ENCODE measurements around the gene NEURL1B. TPM values are rescaled to one million over a fixed set of nuclear protein-coding genes. Genes with fewer than 3 reads are reported as not detected.

Gene NEURL1B
- total RNA-seq, 1 donor from 2014 or later = 9.8 TPM

DNA sequence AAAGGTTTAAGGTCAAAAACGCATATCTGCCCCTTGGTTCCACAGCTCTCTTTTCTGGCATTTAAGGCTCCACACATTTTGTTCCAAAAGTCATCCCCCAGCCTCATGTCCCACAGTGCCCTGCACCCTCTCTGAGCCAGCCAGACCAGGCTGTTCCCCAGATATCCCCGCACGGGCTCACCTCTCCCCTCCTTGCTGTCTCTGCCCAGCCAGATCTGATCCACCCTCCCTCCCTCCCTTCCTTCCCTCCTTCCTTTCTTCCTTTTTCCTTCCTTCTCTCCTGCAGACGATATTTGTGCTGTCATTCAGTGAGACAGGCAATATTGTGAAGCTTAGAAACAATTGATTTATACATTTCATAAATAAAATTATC lies 92.9 kb downstream of the NEURL1B start:
- TF ChIP-seq EZH2 (IDR thresholded peaks at IDR 0.05; ENCODE audit: insufficient read depth, low read length) = no peak
- TF ChIP-seq, protein P1, sequence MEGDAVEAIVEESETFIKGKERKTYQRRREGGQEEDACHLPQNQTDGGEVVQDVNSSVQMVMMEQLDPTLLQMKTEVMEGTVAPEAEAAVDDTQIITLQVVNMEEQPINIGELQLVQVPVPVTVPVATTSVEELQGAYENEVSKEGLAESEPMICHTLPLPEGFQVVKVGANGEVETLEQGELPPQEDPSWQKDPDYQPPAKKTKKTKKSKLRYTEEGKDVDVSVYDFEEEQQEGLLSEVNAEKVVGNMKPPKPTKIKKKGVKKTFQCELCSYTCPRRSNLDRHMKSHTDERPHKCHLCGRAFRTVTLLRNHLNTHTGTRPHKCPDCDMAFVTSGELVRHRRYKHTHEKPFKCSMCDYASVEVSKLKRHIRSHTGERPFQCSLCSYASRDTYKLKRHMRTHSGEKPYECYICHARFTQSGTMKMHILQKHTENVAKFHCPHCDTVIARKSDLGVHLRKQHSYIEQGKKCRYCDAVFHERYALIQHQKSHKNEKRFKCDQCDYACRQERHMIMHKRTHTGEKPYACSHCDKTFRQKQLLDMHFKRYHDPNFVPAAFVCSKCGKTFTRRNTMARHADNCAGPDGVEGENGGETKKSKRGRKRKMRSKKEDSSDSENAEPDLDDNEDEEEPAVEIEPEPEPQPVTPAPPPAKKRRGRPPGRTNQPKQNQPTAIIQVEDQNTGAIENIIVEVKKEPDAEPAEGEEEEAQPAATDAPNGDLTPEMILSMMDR (IDR thresholded peaks at IDR 0.05; ENCODE audit: insufficient read depth, low read depth, low read length) = no peak
- Mint-ChIP-seq H3K27ac (ENCODE audit: unreplicated experiment) (peak overlapping the region; percentile 98), H3K9me3 (ENCODE audit: unreplicated experiment) (no peaks in the 10 kb centered on the region), H3K4me3 (ENCODE audit: unreplicated experiment) (no peak overlapping the region), H3K4me1 (ENCODE audit: low read depth, unreplicated experiment) (peaks cover 16% of the 10 kb centered on the region), H3K36me3 (ENCODE audit: low read depth, unreplicated experiment) (no peaks in the 10 kb centered on the region), H3K27me3 (ENCODE audit: low read depth, unreplicated experiment) (peaks cover 5% of the 10 kb centered on the region)
- no peaks in the 10 kb centered on the region for H3K9me3 ChIP-seq (ENCODE audit: insufficient read depth, low read depth, low read length)
- H3K79me2 ChIP-seq (ENCODE audit: insufficient read depth, low read length) = no peaks in the 10 kb centered on the region
- H3K4me3 ChIP-seq (ENCODE audit: insufficient read depth, low read depth, low read length) = no peak overlapping the region
- no peaks in the 10 kb centered on the region for H3K36me3 ChIP-seq (ENCODE audit: insufficient read depth, low read length)
- peaks cover 19% of the 10 kb centered on the region for H3K4me1 ChIP-seq (ENCODE audit: insufficient read depth, low read length)
- DNase-seq (ENCODE audit: low read depth) = no peak
- no peaks in the 10 kb centered on the region for H3K27me3 ChIP-seq (ENCODE audit: insufficient read depth, low read length)
- peak overlapping the region; percentile 89 for H3K27ac ChIP-seq (ENCODE audit: low read depth, low read length)
- peak overlapping the region; percentile 76 for H3K9ac ChIP-seq (ENCODE audit: low read length)
- FAIRE-seq = no peak
- H4K20me1 ChIP-seq (ENCODE audit: insufficient read depth, low read length) = no peaks in the 10 kb centered on the region
- H2AFZ ChIP-seq (ENCODE audit: low read depth, low read length) = peak overlapping the region; percentile 14
- peak overlapping the region; percentile 48 for H3K4me2 ChIP-seq (ENCODE audit: low read length)

DNA sequence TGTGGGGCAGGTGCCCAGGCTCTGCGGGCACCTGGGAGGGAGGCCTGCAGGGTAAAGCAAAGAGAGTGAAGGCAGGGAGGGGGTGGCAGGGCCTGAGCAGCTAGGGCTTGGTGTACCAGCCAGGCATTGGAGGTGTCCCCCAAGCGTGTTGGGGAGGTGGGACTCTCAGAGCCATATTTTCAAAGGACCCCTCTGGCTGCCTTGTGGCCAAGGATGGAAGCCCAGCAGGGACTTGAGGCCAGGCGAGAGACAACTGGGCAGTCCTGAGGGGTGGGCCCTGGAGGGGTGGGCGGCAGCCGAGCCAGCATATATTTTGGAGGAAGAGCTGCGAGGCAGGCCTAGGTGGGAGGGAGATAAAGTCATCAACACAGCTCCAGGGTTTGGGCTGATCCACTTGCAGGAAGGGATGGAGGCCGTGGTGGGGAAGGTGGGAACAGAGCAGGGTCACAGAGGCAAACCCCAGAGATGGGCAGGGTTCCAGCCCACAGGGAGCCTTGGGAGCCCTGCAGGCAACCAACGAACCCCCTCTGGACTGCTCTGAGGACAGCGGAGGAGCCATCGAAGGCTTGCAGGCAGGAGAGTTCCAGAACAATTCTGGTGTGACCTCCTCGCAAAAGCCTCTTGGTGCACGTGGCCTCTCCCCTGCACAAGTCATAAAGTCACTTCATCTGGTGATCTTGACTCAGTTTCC lies 94.2 kb downstream of the NEURL1B start:
- Histone ChIP-seq H3K36me3 (ENCODE audit: insufficient read depth, low read length) (no peaks in the 10 kb centered on the region), H3K9ac (ENCODE audit: low read length) (no peak overlapping the region), H4K20me1 (ENCODE audit: insufficient read depth, low read length) (no peaks in the 10 kb centered on the region), H3K4me1 (ENCODE audit: insufficient read depth, low read length) (peaks cover 19% of the 10 kb centered on the region), H3K9me3 (ENCODE audit: insufficient read depth, low read depth, low read length) (no peaks in the 10 kb centered on the region), H3K4me3 (ENCODE audit: insufficient read depth, low read depth, low read length) (no peak overlapping the region), H2AFZ (ENCODE audit: low read depth, low read length) (no peak overlapping the region), H3K27me3 (ENCODE audit: insufficient read depth, low read length) (no peaks in the 10 kb centered on the region), H3K4me2 (ENCODE audit: low read length) (no peak overlapping the region), H3K79me2 (ENCODE audit: insufficient read depth, low read length) (no peaks in the 10 kb centered on the region), H3K27ac (ENCODE audit: low read depth, low read length) (no peak overlapping the region)
- FAIRE-seq (no peak), DNase-seq (ENCODE audit: low read depth) (no peak)
- TF ChIP-seq, protein P1 (IDR thresholded peaks at IDR 0.05; ENCODE audit: insufficient read depth, low read depth, low read length) = no peak
- no peak for TF ChIP-seq EZH2 (IDR thresholded peaks at IDR 0.05; ENCODE audit: insufficient read depth, low read length)
- no peak overlapping the region for H3K4me3 Mint-ChIP-seq (ENCODE audit: unreplicated experiment)
- no peak overlapping the region for H3K27ac Mint-ChIP-seq (ENCODE audit: unreplicated experiment)
- no peaks in the 10 kb centered on the region for H3K27me3 Mint-ChIP-seq (ENCODE audit: low read depth, unreplicated experiment)
- peaks cover 16% of the 10 kb centered on the region for H3K4me1 Mint-ChIP-seq (ENCODE audit: low read depth, unreplicated experiment)
- no peaks in the 10 kb centered on the region for H3K36me3 Mint-ChIP-seq (ENCODE audit: low read depth, unreplicated experiment)
- H3K9me3 Mint-ChIP-seq (ENCODE audit: unreplicated experiment) = no peaks in the 10 kb centered on the region

DNA sequence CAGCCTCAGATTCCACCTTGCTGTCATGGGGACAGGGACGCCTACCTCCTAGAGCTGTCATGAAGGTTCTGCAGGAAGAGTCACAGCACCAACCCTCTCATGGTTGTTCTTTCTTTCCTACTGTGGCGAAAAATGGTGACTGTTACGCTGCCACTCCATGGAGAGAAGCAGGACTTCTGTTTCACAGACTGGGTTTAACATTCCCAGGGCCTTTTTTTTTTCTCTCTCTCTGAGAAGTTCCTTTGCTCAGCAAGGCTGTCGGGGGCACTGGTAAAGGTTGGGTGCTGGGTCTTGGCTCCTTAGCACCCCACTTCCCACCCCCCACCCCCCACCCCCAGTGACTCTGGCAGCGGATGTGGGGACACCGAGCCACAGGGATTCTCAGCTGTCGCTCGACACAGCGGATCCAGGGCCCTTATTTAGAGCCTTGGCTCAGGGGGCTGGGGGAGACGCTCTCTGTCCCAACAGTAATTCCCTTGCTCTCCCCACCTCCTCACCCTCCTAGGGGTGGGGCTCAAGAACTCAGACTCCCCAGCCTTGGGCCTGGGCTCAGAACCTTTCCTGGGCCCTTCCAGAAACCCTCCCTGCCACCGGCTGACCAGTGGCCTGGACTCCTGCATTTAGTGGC lies 95.6 kb downstream of the NEURL1B start:
- no peak overlapping the region for H3K27ac Mint-ChIP-seq (ENCODE audit: unreplicated experiment)
- Histone ChIP-seq H3K36me3 (ENCODE audit: insufficient read depth, low read length) (no peaks in the 10 kb centered on the region), H3K4me2 (ENCODE audit: low read length) (no peak overlapping the region)

More for the DNA sequence above, 95.6 kb downstream of the NEURL1B start:
- no peaks in the 10 kb centered on the region for H3K27me3 Mint-ChIP-seq (ENCODE audit: low read depth, unreplicated experiment)
- H3K4me3 Mint-ChIP-seq (ENCODE audit: unreplicated experiment) = no peak overlapping the region
- H3K4me3 ChIP-seq (ENCODE audit: insufficient read depth, low read depth, low read length) = no peak overlapping the region
- no peaks in the 10 kb centered on the region for H3K9me3 ChIP-seq (ENCODE audit: insufficient read depth, low read depth, low read length)
- H2AFZ ChIP-seq (ENCODE audit: low read depth, low read length) = peak overlapping the region; percentile 39
- H3K4me1 Mint-ChIP-seq (ENCODE audit: low read depth, unreplicated experiment) = peaks cover 21% of the 10 kb centered on the region
- H3K79me2 ChIP-seq (ENCODE audit: insufficient read depth, low read length) = no peaks in the 10 kb centered on the region
- peaks cover 26% of the 10 kb centered on the region for H3K4me1 ChIP-seq (ENCODE audit: insufficient read depth, low read length)
- H3K9me3 Mint-ChIP-seq (ENCODE audit: unreplicated experiment) = no peaks in the 10 kb centered on the region
- H3K36me3 Mint-ChIP-seq (ENCODE audit: low read depth, unreplicated experiment) = no peaks in the 10 kb centered on the region
- no peak for TF ChIP-seq EZH2 (IDR thresholded peaks at IDR 0.05; ENCODE audit: insufficient read depth, low read length)
- TF ChIP-seq, protein P1 (IDR thresholded peaks at IDR 0.05; ENCODE audit: insufficient read depth, low read depth, low read length) = peak; percentile 19
- no peaks in the 10 kb centered on the region for H4K20me1 ChIP-seq (ENCODE audit: insufficient read depth, low read length)
- FAIRE-seq (no peak), DNase-seq (ENCODE audit: low read depth) (no peak)
- H3K27ac ChIP-seq (ENCODE audit: low read depth, low read length) = no peak overlapping the region
- H3K9ac ChIP-seq (ENCODE audit: low read length) = no peak overlapping the region
- no peaks in the 10 kb centered on the region for H3K27me3 ChIP-seq (ENCODE audit: insufficient read depth, low read length)
